Measurements from ENCODE around the gene CDKAL1. TPM values are rescaled to one million over a fixed set of nuclear protein-coding genes. Genes with fewer than 3 reads are reported as not detected.

The CDKAL1 gene
- polyA plus RNA-seq, 2 of the 4 experiments (the other 2 are of a cell fraction): 4.7 to 8.3 TPM

DNA sequence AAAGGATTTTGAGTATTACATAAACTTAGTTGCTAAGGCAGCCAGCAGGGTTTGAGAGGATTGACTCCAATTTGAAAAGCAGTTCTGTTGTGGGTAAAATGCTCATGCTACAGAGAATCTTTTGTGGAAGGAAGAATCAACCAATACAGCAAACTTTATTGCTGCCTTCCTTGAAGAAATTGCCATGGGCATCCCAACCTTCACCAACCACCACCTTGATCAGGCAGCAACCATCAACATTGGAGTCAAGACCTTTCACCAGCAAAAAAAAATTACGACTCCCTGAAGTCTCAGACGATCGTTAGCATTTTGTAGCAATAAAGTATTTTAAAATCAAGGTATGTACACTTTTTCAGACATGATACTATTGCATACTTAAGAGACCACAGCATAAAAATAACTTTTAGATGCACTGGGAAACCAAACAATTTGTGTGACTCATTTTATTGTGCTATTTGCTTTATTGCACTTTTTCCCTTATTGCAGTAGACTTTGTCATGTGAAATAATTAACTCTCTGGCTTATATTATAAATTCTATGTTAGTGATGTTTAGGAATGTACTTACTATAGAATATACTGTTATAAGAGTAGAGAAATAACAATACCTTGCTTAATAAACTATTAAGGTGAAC is 390.8 kb downstream of the CDKAL1 start:
- no peak for TF ChIP-seq TFCP2L1 (CRISPR knock-in tag; IDR thresholded peaks at IDR 0.05)
- no peak for TF ChIP-seq HOXA7 (CRISPR knock-in tag; IDR thresholded peaks at IDR 0.05)
- TF ChIP-seq CHD4 (IDR thresholded peaks at IDR 0.05; ENCODE audit: borderline replicate concordance): no peak
- TF ChIP-seq TP53 (CRISPR knock-in tag; IDR thresholded peaks at IDR 0.05): no peak
- no peak for TF ChIP-seq CHD2 (IDR thresholded peaks at IDR 0.05; ENCODE audit: low read length, partially characterized antibody)
- no peak for TF ChIP-seq JUNB (IDR thresholded peaks at IDR 0.05)
- TF ChIP-seq HOXB13 (CRISPR knock-in tag; IDR thresholded peaks at IDR 0.05; ENCODE audit: low read depth): no peak
- TF ChIP-seq ESRRA (IDR thresholded peaks at IDR 0.05; ENCODE audit: borderline replicate concordance, low read length): no peak
- TF ChIP-seq, protein P1, sequence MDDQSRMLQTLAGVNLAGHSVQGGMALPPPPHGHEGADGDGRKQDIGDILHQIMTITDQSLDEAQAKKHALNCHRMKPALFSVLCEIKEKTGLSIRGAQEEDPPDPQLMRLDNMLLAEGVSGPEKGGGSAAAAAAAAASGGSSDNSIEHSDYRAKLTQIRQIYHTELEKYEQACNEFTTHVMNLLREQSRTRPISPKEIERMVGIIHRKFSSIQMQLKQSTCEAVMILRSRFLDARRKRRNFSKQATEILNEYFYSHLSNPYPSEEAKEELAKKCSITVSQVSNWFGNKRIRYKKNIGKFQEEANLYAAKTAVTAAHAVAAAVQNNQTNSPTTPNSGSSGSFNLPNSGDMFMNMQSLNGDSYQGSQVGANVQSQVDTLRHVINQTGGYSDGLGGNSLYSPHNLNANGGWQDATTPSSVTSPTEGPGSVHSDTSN (IDR thresholded peaks at IDR 0.05): no peak
- no peak for TF ChIP-seq PHF8 (IDR thresholded peaks at IDR 0.05; ENCODE audit: borderline replicate concordance, low read depth)
- no peak for TF ChIP-seq POLR2A (IDR thresholded peaks at IDR 0.05; ENCODE audit: low read length)
- no peak for TF ChIP-seq FOSB (CRISPR knock-in tag; IDR thresholded peaks at IDR 0.05)
- TF ChIP-seq, protein P2, sequence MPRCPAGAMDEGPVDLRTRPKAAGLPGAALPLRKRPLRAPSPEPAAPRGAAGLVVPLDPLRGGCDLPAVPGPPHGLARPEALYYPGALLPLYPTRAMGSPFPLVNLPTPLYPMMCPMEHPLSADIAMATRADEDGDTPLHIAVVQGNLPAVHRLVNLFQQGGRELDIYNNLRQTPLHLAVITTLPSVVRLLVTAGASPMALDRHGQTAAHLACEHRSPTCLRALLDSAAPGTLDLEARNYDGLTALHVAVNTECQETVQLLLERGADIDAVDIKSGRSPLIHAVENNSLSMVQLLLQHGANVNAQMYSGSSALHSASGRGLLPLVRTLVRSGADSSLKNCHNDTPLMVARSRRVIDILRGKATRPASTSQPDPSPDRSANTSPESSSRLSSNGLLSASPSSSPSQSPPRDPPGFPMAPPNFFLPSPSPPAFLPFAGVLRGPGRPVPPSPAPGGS (IDR thresholded peaks at IDR 0.05): no peak
- no peak for TF ChIP-seq MAFK (IDR thresholded peaks at IDR 0.05; ENCODE audit: partially characterized antibody)
- TF ChIP-seq, protein P3, sequence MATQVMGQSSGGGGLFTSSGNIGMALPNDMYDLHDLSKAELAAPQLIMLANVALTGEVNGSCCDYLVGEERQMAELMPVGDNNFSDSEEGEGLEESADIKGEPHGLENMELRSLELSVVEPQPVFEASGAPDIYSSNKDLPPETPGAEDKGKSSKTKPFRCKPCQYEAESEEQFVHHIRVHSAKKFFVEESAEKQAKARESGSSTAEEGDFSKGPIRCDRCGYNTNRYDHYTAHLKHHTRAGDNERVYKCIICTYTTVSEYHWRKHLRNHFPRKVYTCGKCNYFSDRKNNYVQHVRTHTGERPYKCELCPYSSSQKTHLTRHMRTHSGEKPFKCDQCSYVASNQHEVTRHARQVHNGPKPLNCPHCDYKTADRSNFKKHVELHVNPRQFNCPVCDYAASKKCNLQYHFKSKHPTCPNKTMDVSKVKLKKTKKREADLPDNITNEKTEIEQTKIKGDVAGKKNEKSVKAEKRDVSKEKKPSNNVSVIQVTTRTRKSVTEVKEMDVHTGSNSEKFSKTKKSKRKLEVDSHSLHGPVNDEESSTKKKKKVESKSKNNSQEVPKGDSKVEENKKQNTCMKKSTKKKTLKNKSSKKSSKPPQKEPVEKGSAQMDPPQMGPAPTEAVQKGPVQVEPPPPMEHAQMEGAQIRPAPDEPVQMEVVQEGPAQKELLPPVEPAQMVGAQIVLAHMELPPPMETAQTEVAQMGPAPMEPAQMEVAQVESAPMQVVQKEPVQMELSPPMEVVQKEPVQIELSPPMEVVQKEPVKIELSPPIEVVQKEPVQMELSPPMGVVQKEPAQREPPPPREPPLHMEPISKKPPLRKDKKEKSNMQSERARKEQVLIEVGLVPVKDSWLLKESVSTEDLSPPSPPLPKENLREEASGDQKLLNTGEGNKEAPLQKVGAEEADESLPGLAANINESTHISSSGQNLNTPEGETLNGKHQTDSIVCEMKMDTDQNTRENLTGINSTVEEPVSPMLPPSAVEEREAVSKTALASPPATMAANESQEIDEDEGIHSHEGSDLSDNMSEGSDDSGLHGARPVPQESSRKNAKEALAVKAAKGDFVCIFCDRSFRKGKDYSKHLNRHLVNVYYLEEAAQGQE (IDR thresholded peaks at IDR 0.05): no peak
- TF ChIP-seq, protein P4, sequence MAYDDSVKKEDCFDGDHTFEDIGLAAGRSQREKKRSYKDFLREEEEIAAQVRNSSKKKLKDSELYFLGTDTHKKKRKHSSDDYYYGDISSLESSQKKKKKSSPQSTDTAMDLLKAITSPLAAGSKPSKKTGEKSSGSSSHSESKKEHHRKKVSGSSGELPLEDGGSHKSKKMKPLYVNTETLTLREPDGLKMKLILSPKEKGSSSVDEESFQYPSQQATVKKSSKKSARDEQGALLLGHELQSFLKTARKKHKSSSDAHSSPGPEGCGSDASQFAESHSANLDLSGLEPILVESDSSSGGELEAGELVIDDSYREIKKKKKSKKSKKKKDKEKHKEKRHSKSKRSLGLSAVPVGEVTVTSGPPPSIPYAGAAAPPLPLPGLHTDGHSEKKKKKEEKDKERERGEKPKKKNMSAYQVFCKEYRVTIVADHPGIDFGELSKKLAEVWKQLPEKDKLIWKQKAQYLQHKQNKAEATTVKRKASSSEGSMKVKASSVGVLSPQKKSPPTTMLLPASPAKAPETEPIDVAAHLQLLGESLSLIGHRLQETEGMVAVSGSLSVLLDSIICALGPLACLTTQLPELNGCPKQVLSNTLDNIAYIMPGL (CRISPR knock-in tag; IDR thresholded peaks at IDR 0.05; ENCODE audit: borderline replicate concordance): no peak
- no peak for TF ChIP-seq NPAS2 (CRISPR knock-in tag; IDR thresholded peaks at IDR 0.05; ENCODE audit: borderline replicate concordance)
- no peak for TF ChIP-seq SMC3 (IDR thresholded peaks at IDR 0.05)
- no peak for TF ChIP-seq CEBPB (IDR thresholded peaks at IDR 0.05)
- no peak for TF ChIP-seq HOXB5 (CRISPR knock-in tag; IDR thresholded peaks at IDR 0.05)
- no peak for FAIRE-seq
- Histone ChIP-seq H3K4me1 (0 out of 3 replicates have a peak, but pooled peaks cover 11% of the 10 kb centered on the region), H3K9me3 (no peaks in the 10 kb centered on the region), H3K27ac (no peak overlapping the region), H3K4me2 (no peak overlapping the region), H3K4me3 (no peak overlapping the region)
- ChIA-PET CTCF (no interaction called here), POLR2A (no interaction called here)
- 90% methylated on average over 3 of the region's 3 CpGs for WGBS (ENCODE audit: missing lambda C conversion rate)
- no peak for ATAC-seq
- no peak for DNase-seq (ENCODE audit: low read depth in 1 of 2, low spot score in 1 of 2)
